Measurements from ENCODE around the gene SQSTM1.

Gene SQSTM1

GRCh38 chr5:179812997-179813607 lies 7.6 kb upstream of the SQSTM1 start:
- TF ChIP-seq CTCF (conservative IDR thresholded peaks at IDR 0.05; ENCODE audit: low read length) = no peak
- no peak for DNase-seq (ENCODE audit: low read depth)
- H3K4me3 ChIP-seq (ENCODE audit: low read length) = no peak overlapping the region

GRCh38 chr5:179814090-179814489 lies 6.6 kb upstream of the SQSTM1 start:
- TF ChIP-seq CTCF (conservative IDR thresholded peaks at IDR 0.05; ENCODE audit: low read length) = no peak
- no peak overlapping the region for H3K4me3 ChIP-seq (ENCODE audit: low read length)
- no peak for DNase-seq (ENCODE audit: low read depth)

GRCh38 chr5:179815491-179816249 lies 5.0 kb upstream of the SQSTM1 start:
- no peak overlapping the region for H3K4me3 ChIP-seq (ENCODE audit: low read length)
- no peak for TF ChIP-seq CTCF (conservative IDR thresholded peaks at IDR 0.05; ENCODE audit: low read length)
- no peak for DNase-seq (ENCODE audit: low read depth)

- no peak for TF ChIP-seq CTCF (conservative IDR thresholded peaks at IDR 0.05; ENCODE audit: low read length)
- no peak for DNase-seq (ENCODE audit: low read depth)
- peak overlapping the region; percentile 37 for H3K4me3 ChIP-seq (ENCODE audit: low read length)
Measured at GRCh38 chr5:179816401-179816795, 4.3 kb upstream of the SQSTM1 start.

- no peak for DNase-seq (ENCODE audit: low read depth)
- no peak for TF ChIP-seq CTCF (conservative IDR thresholded peaks at IDR 0.05; ENCODE audit: low read length)
- H3K4me3 ChIP-seq (ENCODE audit: low read length) = peak overlapping the region; percentile 37
Measured at GRCh38 chr5:179816796-179817469, 3.8 kb upstream of the SQSTM1 start.

GRCh38 chr5:179817470-179817840 lies 3.2 kb upstream of the SQSTM1 start:
- no peak for DNase-seq (ENCODE audit: low read depth)
- TF ChIP-seq CTCF (conservative IDR thresholded peaks at IDR 0.05; ENCODE audit: low read length) = no peak
- H3K4me3 ChIP-seq (ENCODE audit: low read length) = peak overlapping the region; percentile 36
